ENCODE data around the gene RHOT2.

The RHOT2 gene

DNA sequence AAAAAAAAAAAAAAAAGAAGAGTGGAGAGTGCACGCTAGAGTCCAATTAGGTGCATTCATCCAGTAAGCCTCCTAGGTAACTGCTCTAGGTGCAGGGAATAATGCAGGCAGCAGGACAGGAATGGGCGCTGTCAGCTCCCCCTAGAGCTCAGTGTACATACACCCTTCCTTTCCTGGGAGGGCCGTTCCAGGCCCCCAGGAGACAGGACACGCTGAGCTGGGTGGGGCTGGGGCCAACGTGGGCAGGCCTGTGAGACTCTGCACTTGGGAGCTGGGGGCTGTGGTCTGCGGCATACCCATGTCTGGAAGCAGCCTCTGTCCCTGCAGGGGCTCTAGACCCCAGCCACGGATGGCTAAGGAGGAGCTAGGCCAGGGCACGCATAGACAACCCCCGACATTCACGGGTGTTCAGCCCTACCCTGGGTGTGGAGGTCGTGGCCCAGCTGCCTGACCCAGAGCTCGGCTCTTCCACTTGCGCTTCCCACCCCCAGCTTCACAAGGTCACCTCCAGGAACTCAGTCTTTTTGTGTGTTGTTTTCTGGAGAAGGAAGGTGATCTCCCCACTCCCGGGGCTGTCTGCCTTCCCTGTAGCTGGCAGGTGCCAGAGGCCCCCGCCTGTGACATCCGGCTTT lies 52.0 kb downstream of the RHOT2 start:
- no peak overlapping the region for H2BK5ac ChIP-seq (ENCODE audit: low read depth, low read length, poor library complexity, severe bottlenecking)
- 20% methylated on average over 11 of the region's 16 CpGs for WGBS
- H4K91ac ChIP-seq (ENCODE audit: low read length), result peak overlapping the region; percentile 88
- H3K4me3 ChIP-seq (ENCODE audit: insufficient read depth in 1 of 2, low read depth in 1 of 2, low read length in 2 of 2), result peak overlapping the region; percentile 2 to 90
- DNase-seq, result peak; percentile 29
- peak overlapping the region; percentile 77 for H2BK15ac ChIP-seq (ENCODE audit: low read depth, poor library complexity, severe bottlenecking)
- H3K14ac ChIP-seq (ENCODE audit: low read length in 2 of 2), result peak overlapping the region in 1 of 2 experiments; percentile 14
- H3K79me1 ChIP-seq (replicated peaks; ENCODE audit: low read length, poor library complexity, severe bottlenecking), result peaks cover 28% of the 10 kb centered on the region
- H2BK12ac ChIP-seq (ENCODE audit: low read length in 2 of 2), result peak overlapping the region in 1 of 2 experiments; percentile 61
- H3K9ac ChIP-seq (ENCODE audit: low read length), result peak overlapping the region; percentile 90
- H3K27me3 ChIP-seq (ENCODE audit: control insufficient read depth in 1 of 2, insufficient read depth in 1 of 2, low read length in 2 of 2), result no peaks in the 10 kb centered on the region
- H3K4me1 ChIP-seq (ENCODE audit: control insufficient read depth, insufficient read depth, low read depth, low read length), result peaks cover 59% of the 10 kb centered on the region
- H4K8ac ChIP-seq (ENCODE audit: low read length), result peak overlapping the region; percentile 35
- H3K4me2 ChIP-seq (ENCODE audit: low read length, poor library complexity, severe bottlenecking), result peak overlapping the region; percentile 97
- no peaks in the 10 kb centered on the region for H3K9me3 ChIP-seq (ENCODE audit: control insufficient read depth, low read length)
- H3K27ac ChIP-seq (ENCODE audit: low read length, poor library complexity, severe bottlenecking), result peak overlapping the region; percentile 80
- no peak overlapping the region for H2AFZ ChIP-seq (ENCODE audit: low read depth, low read length)
- peak overlapping the region; percentile 5 for H2AK5ac ChIP-seq (ENCODE audit: low read length, severe bottlenecking)
- H3K4ac ChIP-seq (ENCODE audit: low read depth in 1 of 2, low read length in 2 of 2), result peak overlapping the region; percentile 0 to 66
- no peak overlapping the region for H2BK120ac ChIP-seq (ENCODE audit: low read depth, low read length)
- peak overlapping the region; percentile 22 to 56 for H3K18ac ChIP-seq (ENCODE audit: low read depth in 1 of 2, low read length in 2 of 2)
- H3K36me3 ChIP-seq (ENCODE audit: control insufficient read depth in 1 of 2, insufficient read depth in 2 of 2, low read depth in 1 of 2, low read length in 2 of 2), result peaks cover 0 to 45% of the 10 kb centered on the region in 2 experiments
- H3K23ac ChIP-seq (ENCODE audit: low read length in 2 of 2), result no peak overlapping the region

DNA sequence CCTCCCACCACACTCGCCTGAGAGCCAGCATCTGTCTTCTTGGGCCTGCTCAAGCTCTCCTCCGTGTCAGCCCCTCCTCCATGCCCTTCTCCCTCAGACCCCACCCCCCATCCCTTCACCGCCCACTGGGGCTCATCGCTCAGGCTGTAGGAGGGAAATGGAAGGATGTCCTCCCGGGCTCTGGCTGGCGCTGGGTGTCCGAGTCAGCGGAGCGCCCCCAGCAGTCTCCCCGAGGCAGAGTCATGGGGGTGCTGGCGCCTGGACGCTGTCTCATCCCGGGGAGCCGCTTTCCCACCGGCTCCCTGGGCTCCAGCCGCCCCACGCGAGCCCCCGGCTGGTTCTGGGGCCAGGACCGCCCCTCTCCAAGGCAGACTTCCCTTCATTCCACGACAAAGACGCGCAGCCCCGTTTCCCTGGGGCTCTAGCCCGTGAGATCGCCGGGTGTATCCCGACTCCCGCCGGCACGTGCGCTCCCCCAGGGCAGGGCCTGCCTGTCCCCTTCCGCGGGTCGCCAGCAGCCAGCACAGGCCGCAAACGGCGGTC lies 52.6 kb downstream of the RHOT2 start:
- peak overlapping the region; percentile 94 for H4K8ac ChIP-seq (ENCODE audit: low read length)
- H3K79me1 ChIP-seq (replicated peaks; ENCODE audit: low read length, poor library complexity, severe bottlenecking), result peaks cover 28% of the 10 kb centered on the region
- H3K23ac ChIP-seq (ENCODE audit: low read length in 2 of 2), result peak overlapping the region in 1 of 2 experiments; percentile 88
- H3K27me3 ChIP-seq (ENCODE audit: control insufficient read depth in 1 of 2, insufficient read depth in 1 of 2, low read length in 2 of 2), result peaks cover 0 to 4% of the 10 kb centered on the region in 2 experiments
- H3K4me2 ChIP-seq (ENCODE audit: low read length, poor library complexity, severe bottlenecking), result peak overlapping the region; percentile 97
- H3K9ac ChIP-seq (ENCODE audit: low read length), result peak overlapping the region; percentile 90
- H3K36me3 ChIP-seq (ENCODE audit: control insufficient read depth in 1 of 2, insufficient read depth in 2 of 2, low read depth in 1 of 2, low read length in 2 of 2), result peaks cover 0 to 45% of the 10 kb centered on the region in 2 experiments
- H2BK5ac ChIP-seq (ENCODE audit: low read depth, low read length, poor library complexity, severe bottlenecking), result peak overlapping the region; percentile 74
- peak overlapping the region in 1 of 2 experiments; percentile 99 for H3K14ac ChIP-seq (ENCODE audit: low read length in 2 of 2)
- H3K4me3 ChIP-seq (ENCODE audit: insufficient read depth in 1 of 2, low read depth in 1 of 2, low read length in 2 of 2), result peak overlapping the region; percentile 90
- H3K4me1 ChIP-seq (ENCODE audit: control insufficient read depth, insufficient read depth, low read depth, low read length), result peaks cover 55% of the 10 kb centered on the region
- peak overlapping the region; percentile 97 to 100 for H3K4ac ChIP-seq (ENCODE audit: low read depth in 1 of 2, low read length in 2 of 2)
- H2BK120ac ChIP-seq (ENCODE audit: low read depth, low read length), result peak overlapping the region; percentile 91
- 1% methylated on average over 36 of the region's 38 CpGs for WGBS
- peak overlapping the region; percentile 99 for H4K91ac ChIP-seq (ENCODE audit: low read length)
- H2AK5ac ChIP-seq (ENCODE audit: low read length, severe bottlenecking), result peak overlapping the region; percentile 21
- H3K18ac ChIP-seq (ENCODE audit: low read depth in 1 of 2, low read length in 2 of 2), result peak overlapping the region; percentile 98 to 99
- H2BK12ac ChIP-seq (ENCODE audit: low read length in 2 of 2), result peak overlapping the region; percentile 12 to 88
- H2AFZ ChIP-seq (ENCODE audit: low read depth, low read length), result peak overlapping the region; percentile 94
- no peaks in the 10 kb centered on the region for H3K9me3 ChIP-seq (ENCODE audit: control insufficient read depth, low read length)
- peak overlapping the region; percentile 80 for H3K27ac ChIP-seq (ENCODE audit: low read length, poor library complexity, severe bottlenecking)
- peak overlapping the region; percentile 78 for H2BK15ac ChIP-seq (ENCODE audit: low read depth, poor library complexity, severe bottlenecking)
- peak; percentile 89 for DNase-seq

GRCh38 chr16:720990-721764 lies 53.2 kb downstream of the RHOT2 start, which contains the start of gene ANTKMT:
Gene ANTKMT, plus strand, starts transcription at chr16:721146. Its CDS starts 129 bp downstream, at chr16:721275.
- Histone ChIP-seq H2BK5ac (ENCODE audit: low read depth, low read length, poor library complexity, severe bottlenecking) (peak within 1 kb of the TSS; percentile 74), H3K36me3 (ENCODE audit: control insufficient read depth in 1 of 2, insufficient read depth in 2 of 2, low read depth in 1 of 2, low read length in 2 of 2) (peaks cover 0 to 45% of the 10 kb centered on the region in 2 experiments), H4K8ac (ENCODE audit: low read length) (peak within 1 kb of the TSS; percentile 99), H3K4me2 (ENCODE audit: low read length, poor library complexity, severe bottlenecking) (peak within 1 kb of the TSS; percentile 97), H3K27ac (ENCODE audit: low read length, poor library complexity, severe bottlenecking) (peak within 1 kb of the TSS; percentile 80), H4K91ac (ENCODE audit: low read length) (peak within 1 kb of the TSS; percentile 99), H2BK120ac (ENCODE audit: low read depth, low read length) (peak within 1 kb of the TSS; percentile 91), H3K4ac (ENCODE audit: low read depth in 1 of 2, low read length in 2 of 2) (peak within 1 kb of the TSS; percentile 97 to 100), H3K9me3 (ENCODE audit: control insufficient read depth, low read length) (no peaks in the 10 kb centered on the region), H3K27me3 (ENCODE audit: control insufficient read depth in 1 of 2, insufficient read depth in 1 of 2, low read length in 2 of 2) (peaks cover 0 to 11% of the 10 kb centered on the region in 2 experiments), H2BK12ac (ENCODE audit: low read length in 2 of 2) (peak within 1 kb of the TSS; percentile 12 to 88), H3K4me3 (ENCODE audit: insufficient read depth in 1 of 2, low read depth in 1 of 2, low read length in 2 of 2) (peak within 1 kb of the TSS; percentile 90), H3K18ac (ENCODE audit: low read depth in 1 of 2, low read length in 2 of 2) (peak within 1 kb of the TSS; percentile 99), H3K4me1 (ENCODE audit: control insufficient read depth, insufficient read depth, low read depth, low read length) (peaks cover 51% of the 10 kb centered on the region), H2BK15ac (ENCODE audit: low read depth, poor library complexity, severe bottlenecking) (peak within 1 kb of the TSS; percentile 78), H2AK5ac (ENCODE audit: low read length, severe bottlenecking) (peak within 1 kb of the TSS; percentile 21), H2AFZ (ENCODE audit: low read depth, low read length) (peak within 1 kb of the TSS; percentile 98), H3K23ac (ENCODE audit: low read length in 2 of 2) (peak within 1 kb of the TSS in 1 of 2 experiments; percentile 97), H3K14ac (ENCODE audit: low read length in 2 of 2) (peak within 1 kb of the TSS in 1 of 2 experiments; percentile 99), H3K79me1 (replicated peaks; ENCODE audit: low read length, poor library complexity, severe bottlenecking) (peaks cover 26% of the 10 kb centered on the region), H3K9ac (ENCODE audit: low read length) (peak within 1 kb of the TSS; percentile 90)
- DNase-seq, result peak; percentile 75
- 14% methylated on average over 97 of the region's 106 CpGs for WGBS

All from mesenchymal stem cell (in vitro differentiated cells and primary cell).